HG02970 (cell line): ENCODE data around the gene CHCHD6.

Experiments used
- ATAC-seq: cut with Tn5 transposase; IDR thresholded peaks from one replicate; pipeline ENCODE4 v1.9.1; 2021; ENCODE audit warnings: mild to moderate bottlenecking, moderate library complexity, moderate number of reproducible peaks; ENCODE audit not compliant: unreplicated experiment, low FRiP score

CHCHD6 gene

DNA sequence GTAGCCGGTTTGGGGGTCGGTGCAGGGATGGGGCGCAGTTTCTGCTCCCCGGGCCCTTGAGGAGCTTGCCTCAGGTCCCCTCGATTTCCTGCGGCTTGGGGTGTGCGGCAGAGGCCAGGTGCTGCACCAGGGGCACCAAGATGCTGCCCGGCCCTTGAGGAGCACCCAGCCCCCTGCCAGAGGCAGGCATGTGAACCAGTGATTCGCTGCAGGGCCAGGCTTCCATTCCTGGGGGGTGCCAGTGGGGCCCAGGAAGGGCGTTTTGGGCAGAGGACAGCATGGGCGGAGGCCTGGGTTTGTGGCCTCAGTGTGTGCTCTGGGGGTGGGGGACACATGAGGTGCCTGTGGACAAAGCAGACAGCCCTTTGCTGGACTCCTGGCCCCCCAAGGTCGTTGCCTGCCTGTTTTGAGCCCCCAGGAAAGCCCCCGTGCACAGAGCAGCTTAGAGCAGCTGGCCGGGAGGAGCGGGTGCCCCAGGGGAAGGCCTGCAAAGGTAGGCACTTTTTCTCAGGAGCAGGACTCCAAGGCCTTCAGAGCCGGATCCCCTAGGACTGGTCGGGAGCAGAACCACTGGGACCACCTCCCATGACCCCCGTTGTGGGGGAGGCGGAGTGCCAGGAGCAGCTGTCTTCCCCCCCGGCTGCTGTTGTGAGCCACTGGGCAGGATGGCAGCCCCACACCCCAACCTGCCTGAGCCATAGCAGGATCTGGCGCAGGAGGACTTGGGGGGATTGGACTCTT, 280.5 kb downstream of the CHCHD6 start:
- no peak for ATAC-seq

DNA sequence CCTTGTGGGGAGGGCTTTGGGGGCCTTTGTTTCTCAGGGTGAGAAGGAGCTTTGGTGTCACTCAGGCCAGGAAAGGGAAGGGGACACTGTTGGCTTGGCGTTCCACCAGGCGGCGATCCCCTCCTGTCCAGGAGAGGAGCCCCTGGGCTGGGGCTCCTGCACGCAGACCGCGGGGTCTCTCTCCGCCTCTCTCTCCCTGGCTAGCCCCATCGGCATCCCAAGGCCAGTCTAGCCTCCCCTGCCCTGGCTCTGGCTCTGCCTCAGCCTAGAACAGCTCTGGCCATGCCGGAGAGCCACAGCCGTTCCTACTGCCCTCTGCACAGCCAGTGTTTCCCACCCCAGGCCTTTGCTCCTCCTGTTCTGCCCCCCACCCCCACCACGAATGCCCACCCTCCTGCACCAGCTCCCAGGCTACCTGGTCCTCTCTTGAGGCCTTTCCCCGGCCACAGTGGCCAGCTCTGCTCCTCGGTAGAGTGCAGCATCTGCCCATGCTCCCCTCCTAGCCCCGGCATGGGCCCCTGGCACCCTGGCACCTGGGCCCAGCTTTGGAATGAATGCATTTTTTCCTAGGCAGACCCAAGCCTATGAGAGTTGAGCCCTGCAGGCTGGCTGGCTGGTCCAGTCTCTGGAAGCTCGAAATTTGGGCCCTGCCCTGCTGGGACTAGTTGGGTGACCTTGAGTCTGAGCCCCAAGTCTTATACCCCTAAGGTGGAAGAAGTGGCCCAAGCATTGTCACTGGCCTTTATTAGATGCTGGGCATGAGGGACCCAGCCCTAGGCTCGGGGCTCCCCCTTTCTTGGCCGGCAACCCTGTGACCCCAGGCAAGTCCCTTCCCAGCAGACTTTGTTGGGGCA, 281.3 kb downstream of the CHCHD6 start:
- no peak for ATAC-seq

- ATAC-seq: no peak
Measured at GRCh38 chr3:126986001-126986400, 282.0 kb downstream of the CHCHD6 start.

DNA sequence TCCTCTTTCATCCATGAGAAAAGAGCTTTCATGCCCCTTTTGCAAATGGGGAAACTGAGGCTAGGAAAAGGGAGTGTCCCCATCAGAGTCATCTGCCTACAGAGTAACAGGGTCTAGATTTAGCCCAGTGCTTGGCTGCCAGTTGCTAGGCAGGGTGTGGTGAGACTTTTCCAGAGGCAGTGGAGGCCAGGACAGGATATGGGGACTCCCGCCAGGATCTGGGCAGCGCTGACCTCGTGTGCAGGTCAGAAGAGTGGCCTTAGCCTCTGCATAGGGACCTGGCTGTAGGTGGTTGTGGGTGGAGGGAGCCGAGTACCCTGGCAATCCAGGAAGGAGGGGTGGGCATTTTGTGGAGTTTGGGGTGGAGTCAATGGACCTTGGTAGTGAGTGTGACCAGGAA, 283.1 kb downstream of the CHCHD6 start:
- ATAC-seq: no peak

DNA sequence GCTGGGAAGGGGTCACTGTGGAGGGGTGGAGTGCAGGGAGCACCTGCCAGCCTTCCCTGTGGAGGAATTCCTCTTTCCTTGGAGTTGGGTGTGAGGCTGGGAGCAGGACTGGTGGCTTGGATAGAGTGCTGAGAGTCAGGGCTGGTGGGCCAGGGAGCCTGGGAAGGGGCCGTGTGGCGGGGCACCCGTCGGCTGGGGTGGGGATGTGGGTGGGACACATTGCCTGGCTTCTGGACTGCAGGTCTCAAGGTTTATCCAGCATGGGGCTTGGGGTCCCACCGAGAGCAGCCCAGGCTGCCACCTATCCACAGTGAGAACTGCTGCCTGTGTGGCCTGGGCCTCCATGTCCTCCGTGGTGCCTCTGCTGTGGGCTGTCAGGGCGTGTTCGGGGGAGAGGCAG, 283.6 kb downstream of the CHCHD6 start:
- ATAC-seq: no peak

DNA sequence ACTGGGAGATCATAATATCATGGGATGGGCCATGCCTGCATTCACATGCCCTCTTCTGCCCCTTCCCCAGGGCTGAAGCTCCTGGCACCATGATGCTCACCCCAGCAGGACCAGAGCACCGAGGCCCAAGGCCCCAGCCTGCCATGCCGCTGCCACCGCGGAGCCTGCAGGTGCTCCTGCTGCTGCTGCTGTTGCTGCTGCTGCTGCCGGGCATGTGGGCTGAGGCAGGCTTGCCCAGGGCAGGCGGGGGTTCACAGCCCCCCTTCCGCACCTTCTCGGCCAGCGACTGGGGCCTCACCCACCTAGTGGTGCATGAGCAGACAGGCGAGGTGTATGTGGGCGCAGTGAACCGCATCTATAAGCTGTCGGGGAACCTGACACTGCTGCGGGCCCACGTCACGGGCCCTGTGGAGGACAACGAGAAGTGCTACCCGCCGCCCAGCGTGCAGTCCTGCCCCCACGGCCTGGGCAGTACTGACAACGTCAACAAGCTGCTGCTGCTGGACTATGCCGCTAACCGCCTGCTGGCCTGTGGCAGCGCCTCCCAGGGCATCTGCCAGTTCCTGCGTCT, 284.5 kb downstream of the CHCHD6 start:
- no peak for ATAC-seq

- ATAC-seq: no peak
Measured at GRCh38 chr3:126989316-126990023, 285.4 kb downstream of the CHCHD6 start.

GRCh38 chr3:126990024-126990700, 286.1 kb downstream of the CHCHD6 start:
- no peak for ATAC-seq

- ATAC-seq: no peak
Measured at GRCh38 chr3:126990890-126991289, 286.9 kb downstream of the CHCHD6 start.

- no peak for ATAC-seq
Measured at GRCh38 chr3:126991366-126992200, 287.5 kb downstream of the CHCHD6 start.

DNA sequence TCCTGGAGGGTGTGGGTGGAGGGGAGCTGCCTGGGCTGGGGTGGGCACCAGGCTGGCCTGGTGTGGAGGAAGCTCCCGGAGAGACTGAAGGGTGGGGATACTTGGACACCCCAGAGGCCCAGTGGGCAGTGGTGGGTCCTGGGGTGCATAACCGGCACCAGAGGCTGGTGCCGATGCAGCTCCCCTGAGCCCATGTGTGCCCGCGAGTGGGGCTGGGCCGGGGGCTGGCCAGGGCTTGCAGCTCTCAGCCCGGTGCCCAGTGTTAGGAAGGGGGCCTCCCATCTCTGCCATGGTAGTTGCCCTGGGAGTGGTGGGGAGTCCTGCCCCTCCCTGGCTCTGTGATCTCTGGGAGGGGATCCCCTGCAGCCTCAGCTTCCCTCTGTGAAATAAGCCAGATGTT, 288.2 kb downstream of the CHCHD6 start:
- ATAC-seq: no peak

DNA sequence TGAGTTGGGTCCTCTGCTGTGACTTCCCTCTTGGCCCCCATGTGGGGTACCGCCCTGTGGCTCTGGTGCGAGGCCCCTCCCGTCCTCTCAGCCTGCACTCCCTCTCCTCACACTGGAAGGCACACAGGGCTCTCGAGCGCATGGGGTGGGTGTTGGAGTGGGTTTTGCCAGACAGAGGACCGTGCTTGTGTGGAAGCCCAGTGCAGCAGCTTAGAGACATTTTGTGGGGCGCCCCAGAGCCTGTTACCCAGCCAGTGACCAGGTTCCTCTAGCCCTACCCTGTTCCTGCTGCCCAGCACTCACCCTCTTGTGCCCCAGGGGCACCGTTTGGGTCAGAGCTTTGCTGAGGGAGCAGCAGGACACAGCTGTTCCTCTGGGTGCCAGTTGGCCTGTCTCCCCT, 288.7 kb downstream of the CHCHD6 start:
- no peak for ATAC-seq

- ATAC-seq: no peak
Measured at GRCh38 chr3:126993436-126993835, 289.4 kb downstream of the CHCHD6 start.

DNA sequence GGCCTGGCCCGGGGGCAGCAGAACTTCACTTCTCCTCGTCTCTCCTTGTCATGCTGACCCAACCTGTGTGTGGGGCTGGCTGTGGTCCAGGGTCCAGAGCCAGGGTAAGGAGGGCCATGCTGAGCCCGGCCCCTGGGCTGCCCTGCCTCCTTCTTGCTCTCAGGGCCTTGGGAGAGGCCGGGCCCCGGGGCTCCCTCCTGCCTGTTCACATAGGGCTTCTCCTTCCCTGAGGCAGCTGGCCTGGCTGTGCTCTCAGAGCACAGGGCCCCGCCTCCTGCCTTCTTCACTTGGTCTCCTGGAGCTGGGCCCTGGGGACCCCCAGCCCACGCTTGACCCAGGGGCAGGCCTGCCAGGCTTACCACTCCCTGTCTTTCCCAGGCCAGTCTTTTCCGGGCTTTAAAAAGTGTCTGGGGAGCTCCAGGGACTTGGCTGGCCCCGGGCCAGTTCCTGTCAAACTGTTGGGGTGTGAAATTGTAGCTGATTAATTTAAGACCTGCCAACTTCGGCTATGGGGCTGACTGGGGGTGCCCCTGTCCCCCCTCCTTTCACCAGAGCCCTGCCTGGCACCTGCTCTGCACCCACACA, 290.7 kb downstream of the CHCHD6 start:
- no peak for ATAC-seq

- no peak for ATAC-seq
Measured at GRCh38 chr3:126995254-126995780, 291.3 kb downstream of the CHCHD6 start.

DNA sequence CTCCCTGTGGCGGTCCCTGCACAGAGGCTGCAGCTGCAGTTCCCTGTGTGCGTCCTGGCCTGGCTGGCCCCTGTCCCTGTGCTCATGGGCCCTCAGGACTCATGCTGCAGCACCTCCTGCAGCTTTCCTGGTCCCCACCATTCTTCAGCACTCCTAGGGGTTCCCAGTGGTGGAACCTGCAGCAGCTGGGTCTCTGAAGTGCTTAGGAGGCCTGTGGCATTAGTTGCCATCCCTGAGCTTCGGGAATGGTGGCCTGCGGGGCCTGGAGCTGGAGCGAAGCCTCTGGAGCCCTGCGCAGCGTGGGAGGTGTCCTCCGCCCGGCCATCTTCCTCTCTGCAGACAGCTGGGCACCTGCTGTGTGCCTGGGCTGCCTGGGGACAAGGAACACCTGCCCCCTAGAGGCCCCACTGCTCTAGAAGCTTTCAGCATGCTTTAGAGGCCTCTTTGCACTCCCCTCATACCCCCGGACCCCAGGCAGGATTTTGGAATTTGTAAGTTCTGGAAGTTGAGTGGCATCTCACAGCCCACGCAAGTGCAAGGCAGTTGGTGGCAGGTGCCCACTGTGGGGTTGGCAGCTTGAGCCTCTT, 292.0 kb downstream of the CHCHD6 start:
- no peak for ATAC-seq

DNA sequence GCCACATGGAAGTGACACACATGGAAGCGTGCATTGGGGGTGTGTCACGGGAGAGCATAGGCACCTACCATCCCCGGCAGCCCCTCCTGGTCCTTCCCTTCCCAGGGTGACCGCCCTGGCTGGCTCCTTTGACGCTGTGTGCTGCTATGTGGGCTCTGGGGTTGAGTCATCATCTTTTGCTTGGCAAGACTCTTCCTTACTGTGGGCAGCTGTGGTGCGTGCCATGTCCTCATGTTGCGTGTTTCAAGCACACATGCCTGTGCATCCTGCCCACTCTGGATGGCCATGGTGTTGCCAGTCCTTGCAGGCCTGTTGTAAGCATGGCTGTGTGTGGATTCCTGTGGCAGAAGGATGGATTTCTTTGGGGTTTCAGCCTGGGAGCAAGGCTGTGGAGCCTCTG, 292.9 kb downstream of the CHCHD6 start:
- no peak for ATAC-seq

GRCh38 chr3:126997455-126998038, 293.5 kb downstream of the CHCHD6 start:
- no peak for ATAC-seq
